K562 (cell line): ENCODE data around the gene ATP5ME. TPM values are rescaled to one million over a fixed set of nuclear protein-coding genes. Genes with fewer than 3 reads are reported as not detected.

Source experiments
- BACH1 ChIP-seq: fragments of 200-800 bp; sonication (Bioruptor generic); IDR thresholded peaks from 2 replicates; pipeline ENCODE4 v1.6.1; 2016; ENCODE audit warnings: missing genetic modification characterization, missing compliant biosample characterization
- BCOR ChIP-seq: fragments of 450-650 bp; IDR thresholded peaks from 2 replicates; pipeline ENCODE4 v1.6.1; 2016
- CREB5 ChIP-seq: fragments of 250-450 bp; sonication (Bioruptor Pico); IDR thresholded peaks from 2 replicates; pipeline ENCODE4 v1.5.0; 2020; ENCODE audit warnings: mild to moderate bottlenecking
- DNMT1 ChIP-seq: fragments of 450-650 bp; IDR thresholded peaks from 2 replicates; pipeline ENCODE4 v1.6.1; 2016; ENCODE audit warnings: antibody characterized with exemption, mild to moderate bottlenecking
- E4F1 ChIP-seq: fragments of 250-450 bp; sonication (Bioruptor Pico); IDR thresholded peaks from 2 replicates; pipeline ENCODE4 v1.5.0; 2021; ENCODE audit warnings: mild to moderate bottlenecking, borderline replicate concordance
- FIP1L1 ChIP-seq: fragments of 200-400 bp; formaldehyde crosslinking; IDR thresholded peaks from 2 replicates; pipeline ENCODE4 v1.6.1; 2018; ENCODE audit warnings: mild to moderate bottlenecking, low read depth, low read length; ENCODE audit not compliant: poor library complexity, severe bottlenecking
- GATAD2A ChIP-seq: fragments of 450-650 bp; IDR thresholded peaks from 2 replicates; pipeline ENCODE4 v1.6.1; 2017
- HNRNPL ChIP-seq: fragments of 200-400 bp; formaldehyde crosslinking; IDR thresholded peaks from 2 replicates; pipeline ENCODE4 v1.6.1; 2017; ENCODE audit warnings: low read depth, mild to moderate bottlenecking, low read length
- HNRNPUL1 ChIP-seq: fragments of 200-400 bp; formaldehyde crosslinking; IDR thresholded peaks from 2 replicates; pipeline ENCODE4 v1.6.1; 2017; ENCODE audit warnings: low read length
- KDM5B ChIP-seq: fragments of 200-600 bp; sonication (generic); IDR thresholded peaks from 2 replicates; pipeline ENCODE4 v1.6.1; 2012; ENCODE audit warnings: low read depth, mild to moderate bottlenecking, moderate library complexity, low read length, control low read depth, inconsistent platforms; ENCODE audit not compliant: insufficient replicate concordance
- NFATC3 ChIP-seq: fragments of 450-650 bp; IDR thresholded peaks from 2 replicates; pipeline ENCODE4 v1.6.1; 2017; ENCODE audit warnings: mild to moderate bottlenecking
- POLR2B ChIP-seq: fragments of 450-650 bp; IDR thresholded peaks from 2 replicates; pipeline ENCODE4 v1.6.1; 2018; ENCODE audit warnings: low read depth; ENCODE audit not compliant: partially characterized antibody
- POLR3G ChIP-seq: IDR thresholded peaks from 2 replicates; pipeline ENCODE4 v1.6.1; 2011; ENCODE audit not compliant: insufficient read length, insufficient replicate concordance; ENCODE audit errors: extremely low read depth
- SNRNP70 ChIP-seq: fragments of 200-400 bp; formaldehyde crosslinking; optimal IDR thresholded peaks from 2 replicates; pipeline ENCODE3; 2017; ENCODE audit warnings: low read depth, low read length
- SREBF1 ChIP-seq: fragments of 150-350 bp; IDR thresholded peaks from 2 replicates; pipeline ENCODE4 v1.6.1; 2014; ENCODE audit warnings: antibody characterized with exemption, low read depth, low read length, borderline replicate concordance
- SRSF1 ChIP-seq: fragments of 200-400 bp; formaldehyde crosslinking; IDR thresholded peaks from 2 replicates; pipeline ENCODE4 v1.6.1; 2017; ENCODE audit warnings: mild to moderate bottlenecking, low read depth, low read length, moderate library complexity
- STAG1 ChIP-seq: sonication (generic); formaldehyde crosslinking; IDR thresholded peaks from 2 replicates; pipeline ENCODE4 v1.5.0; 2020; ENCODE audit warnings: missing genetic modification reagents, borderline replicate concordance
- TEAD4 ChIP-seq, 2 experiments: sonication (generic) in 1 of 2; formaldehyde crosslinking in 1 of 2; IDR thresholded peaks; 2 replicates each; pipeline versions ENCODE4 v1.6.1 to v1.8.0; 2012 to 2022; ENCODE audit warnings: borderline replicate concordance in 1 of 2, inconsistent platforms in 1 of 2, low read length in 1 of 2, mild to moderate bottlenecking in 1 of 2, missing genetic modification reagents in 1 of 2
- THRAP3 ChIP-seq: fragments of 450-650 bp; IDR thresholded peaks from 2 replicates; pipeline ENCODE4 v1.6.1; 2016; ENCODE audit warnings: mild to moderate bottlenecking, inconsistent platforms, borderline replicate concordance
- XRCC4 ChIP-seq: IDR thresholded peaks from one replicate; pipeline ENCODE4 v1.6.1; 2011; ENCODE audit not compliant: insufficient read depth, insufficient read length; ENCODE audit errors: extremely low read depth
- ZNF354B ChIP-seq: fragments of 250-450 bp; sonication (Bioruptor Pico); IDR thresholded peaks from 2 replicates; pipeline ENCODE4 v1.4.0; 2020
- ZNF518B ChIP-seq: fragments of 250-450 bp; sonication (Bioruptor Pico); IDR thresholded peaks from 2 replicates; pipeline ENCODE4 v1.5.0; 2021; ENCODE audit warnings: mild to moderate bottlenecking, moderate library complexity
- ZNF589 ChIP-seq: fragments of 200-800 bp; sonication (Bioruptor generic); IDR thresholded peaks from 2 replicates; pipeline ENCODE4 v1.6.1; 2016; ENCODE audit warnings: low read depth, missing genetic modification characterization, missing compliant biosample characterization
- ZNF695 ChIP-seq: fragments of 450-650 bp; formaldehyde crosslinking; IDR thresholded peaks from 2 replicates; pipeline ENCODE4 v1.4.0; 2020; ENCODE audit warnings: mild to moderate bottlenecking, moderate library complexity
- polyA plus RNA-seq, 8 experiments: library from polyadenylated mRNA; depleted of rRNA in 4 of 8; stranded (reverse) in 5 of 8; unstranded in 3 of 8; fragments of >200 nt; fragmentation: Nextera tagmentation in 2 of 8; fragmentation: Illumina TruSeq in 1 of 8; extraction: Ambion mirVana in 2 of 8; extraction: Trizol in 1 of 8; gene quantifications; 2 replicates each; pipeline versions ENCODE4 v1.2.1 to v1.2.3, GENCODE V29; 2011 to 2014; ENCODE audit warnings: inconsistent platforms in 1 of 8, missing spikeins in 1 of 8
- total RNA-seq, 7 experiments: library from RNA; depleted of rRNA in 6 of 7; stranded (reverse); fragments of >200 nt in 6 of 7; fragmentation: Illumina TruSeq in 2 of 7; extraction: Trizol in 2 of 7; gene quantifications; 2 replicates each; pipeline versions ENCODE4 v1.2.1 to v1.2.3, GENCODE V29; 2011 to 2021; ENCODE audit warnings: low replicate concordance in 1 of 7

The ATP5ME gene
- total and polyA plus RNA-seq, 9 of the 15 experiments (the other 6 are each of a cell fraction or from before 2014, with no cell fraction given): 509 to 2,480 (median 887) TPM

- TF ChIP-seq SREBF1 (no peak), ZNF589 (CRISPR knock-in tag) (no peak), GATAD2A (no peak), ZNF354B (no peak), DNMT1 (no peak), STAG1 (no peak), CREB5 (CRISPR knock-in tag) (no peak), ZNF518B (CRISPR knock-in tag) (no peak), SRSF1 (no peak), ZNF695 (CRISPR knock-in tag) (no peak), XRCC4 (no peak), BCOR (0 out of 2 replicates have a peak, but pooled peaks have one; percentile 31), BACH1 (tag) (no peak), POLR3G (no peak), E4F1 (no peak), POLR2B (no peak), THRAP3 (no peak), KDM5B (no peak), FIP1L1 (no peak), HNRNPUL1 (no peak), SNRNP70 (no peak), NFATC3 (no peak), HNRNPL (no peak), TEAD4 (IDR thresholded peaks at IDR 0.05; ENCODE audit: low read length) (no peak), TEAD4 (CRISPR knock-in tag; IDR thresholded peaks at IDR 0.05; ENCODE audit: borderline replicate concordance) (no peak)
Observed at GRCh38 chr4:702618-703048, 28.6 kb upstream of the ATP5ME start (continued).
